T-helper 2 cell treated with Interferon-gamma antibody and Interleukin-4, amounts not matched to agents 5 μg/mL and 100 μg/mL, for 36 hours (primary cell): ENCODE data around the gene MIPOL1.
"Not testable (repeated sequence)": the region's sequence is repeated elsewhere in the genome, so short reads cannot be mapped to it uniquely, and the experiment has no call there.

Experiments
- DNase-seq: peaks from one replicate; pipeline ENCODE4 v3.0.0; 2021; ENCODE audit warnings: low spot score
- H3K27ac Mint-ChIP-seq: one replicate; pipeline ENCODE4 v1.8.0; 2021; ENCODE audit warnings: mild to moderate bottlenecking, mixed read lengths
- H3K27me3 Mint-ChIP-seq: one replicate; pipeline ENCODE4 v1.8.0; 2021; ENCODE audit warnings: low read depth, mixed read lengths
- H3K36me3 Mint-ChIP-seq: one replicate; pipeline ENCODE4 v1.8.0; 2021; ENCODE audit warnings: low read depth, mixed read lengths
- H3K4me1 Mint-ChIP-seq: one replicate; pipeline ENCODE4 v1.8.0; 2021; ENCODE audit warnings: low read depth, mixed read lengths
- H3K4me3 Mint-ChIP-seq: one replicate; pipeline ENCODE4 v1.8.0; 2022; ENCODE audit warnings: mild to moderate bottlenecking, moderate library complexity, mixed read lengths
- H3K9me3 Mint-ChIP-seq: one replicate; pipeline ENCODE4 v1.8.0; 2021; ENCODE audit warnings: mixed read lengths

The MIPOL1 gene, protein sequence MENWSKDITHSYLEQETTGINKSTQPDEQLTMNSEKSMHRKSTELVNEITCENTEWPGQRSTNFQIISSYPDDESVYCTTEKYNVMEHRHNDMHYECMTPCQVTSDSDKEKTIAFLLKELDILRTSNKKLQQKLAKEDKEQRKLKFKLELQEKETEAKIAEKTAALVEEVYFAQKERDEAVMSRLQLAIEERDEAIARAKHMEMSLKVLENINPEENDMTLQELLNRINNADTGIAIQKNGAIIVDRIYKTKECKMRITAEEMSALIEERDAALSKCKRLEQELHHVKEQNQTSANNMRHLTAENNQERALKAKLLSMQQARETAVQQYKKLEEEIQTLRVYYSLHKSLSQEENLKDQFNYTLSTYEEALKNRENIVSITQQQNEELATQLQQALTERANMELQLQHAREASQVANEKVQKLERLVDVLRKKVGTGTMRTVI

DNA sequence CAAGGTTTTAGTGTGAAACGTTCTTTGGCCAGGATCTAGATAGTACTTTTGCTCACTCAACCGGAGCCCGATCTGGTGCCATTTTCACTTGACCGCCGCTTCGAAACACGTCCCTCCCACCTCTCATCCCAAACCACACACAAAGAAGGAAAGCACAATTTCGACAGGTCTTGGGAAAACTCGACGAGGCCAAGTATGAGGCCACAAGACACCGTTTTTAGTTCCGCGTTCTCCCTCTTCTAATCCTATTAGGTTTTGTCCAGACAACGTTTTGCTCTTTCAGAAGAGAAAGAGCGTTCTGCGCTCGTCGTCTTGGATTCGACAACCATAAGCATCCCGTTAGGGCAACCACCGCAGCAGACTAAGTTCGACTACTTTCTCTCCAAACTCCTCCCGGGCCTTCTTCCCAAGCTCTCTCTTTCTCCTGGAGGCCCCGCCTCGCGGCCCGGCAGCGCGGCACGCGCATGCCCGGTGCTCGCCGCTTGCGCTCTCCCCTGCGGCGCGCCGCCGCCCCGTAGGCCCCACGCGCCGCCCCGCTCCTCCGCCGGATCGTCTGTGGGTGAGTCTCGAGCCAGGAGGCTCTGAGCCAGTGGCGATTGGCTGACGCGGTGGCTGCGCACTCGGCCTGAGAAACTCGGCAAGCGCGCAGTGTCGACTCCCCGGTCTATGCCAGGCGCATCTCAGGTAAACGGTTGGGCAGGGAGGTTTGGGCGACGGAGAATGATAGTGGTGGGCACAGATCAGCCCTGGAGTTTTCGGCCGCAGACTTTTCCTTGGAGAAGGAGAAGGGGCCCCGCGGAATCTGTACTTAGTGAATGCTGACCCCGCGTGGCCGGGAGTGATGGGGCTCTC is at the start of gene MIPOL1:
Gene MIPOL1 (plus strand): TSS at position 517 of the 852 bp plus-strand sequence. CDS start 49,952 bp downstream, outside the sequence.
- H3K36me3 Mint-ChIP-seq = no peaks in the 10 kb centered on the region
- H3K4me3 Mint-ChIP-seq = peak within 1 kb of the TSS; percentile 67
- H3K4me1 Mint-ChIP-seq = no peaks in the 10 kb centered on the region
- peak; percentile 4 for DNase-seq
- H3K27me3 Mint-ChIP-seq = peaks cover 16% of the 10 kb centered on the region
- H3K27ac Mint-ChIP-seq = no peak within 1 kb of the TSS
- H3K9me3 Mint-ChIP-seq = peaks cover 8% of the 10 kb centered on the region

DNA sequence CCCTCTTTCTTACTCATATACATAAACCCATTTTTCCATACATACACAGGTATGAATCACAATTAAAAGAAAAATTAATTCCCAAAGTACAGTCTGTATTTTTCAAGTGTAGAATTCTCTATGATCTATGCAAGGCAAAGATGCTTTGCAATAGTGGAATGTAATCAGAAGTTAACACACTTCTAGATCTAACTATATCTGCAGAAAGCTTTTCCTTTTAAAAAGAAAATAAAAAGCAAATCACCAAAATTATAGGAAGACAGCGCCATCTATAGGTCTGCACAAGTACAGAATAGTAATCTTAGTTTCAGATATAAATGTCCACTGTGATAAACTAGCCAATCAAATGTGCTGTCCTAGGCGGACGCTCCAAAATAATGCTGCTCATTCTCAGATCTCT is 47.3 kb upstream of the MIPOL1 start:
- Mint-ChIP-seq H3K27me3 (no peaks in the 10 kb centered on the region), H3K4me3 (no peak overlapping the region), H3K4me1 (no peaks in the 10 kb centered on the region), H3K36me3 (no peaks in the 10 kb centered on the region), H3K27ac (no peak overlapping the region), H3K9me3 (peaks cover 12% of the 10 kb centered on the region)
- no peak for DNase-seq

DNA sequence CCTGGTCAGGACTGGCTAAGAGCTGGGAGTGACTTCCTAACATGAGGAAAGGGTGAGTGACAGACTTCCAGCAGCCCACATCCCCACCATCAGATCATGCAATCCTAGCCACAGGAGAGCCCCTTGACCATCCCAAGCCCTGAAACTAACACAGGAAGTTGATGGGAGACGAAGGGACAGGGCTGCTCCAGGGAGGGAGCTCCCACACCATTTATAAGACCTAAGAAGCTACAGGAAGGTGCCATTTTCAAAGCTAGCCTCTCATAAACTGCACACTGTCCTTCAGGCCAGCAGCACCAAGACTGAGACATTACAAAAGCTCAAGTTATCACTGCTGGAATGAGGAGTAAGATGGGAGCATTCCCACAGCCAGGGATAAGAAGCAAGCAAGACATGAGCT is 44.7 kb upstream of the MIPOL1 start:
- DNase-seq = no peak
- Mint-ChIP-seq H3K9me3 (peaks cover 12% of the 10 kb centered on the region), H3K4me3 (no peak overlapping the region), H3K36me3 (no peaks in the 10 kb centered on the region), H3K27ac (no peak overlapping the region), H3K4me1 (no peaks in the 10 kb centered on the region), H3K27me3 (no peaks in the 10 kb centered on the region)

DNA sequence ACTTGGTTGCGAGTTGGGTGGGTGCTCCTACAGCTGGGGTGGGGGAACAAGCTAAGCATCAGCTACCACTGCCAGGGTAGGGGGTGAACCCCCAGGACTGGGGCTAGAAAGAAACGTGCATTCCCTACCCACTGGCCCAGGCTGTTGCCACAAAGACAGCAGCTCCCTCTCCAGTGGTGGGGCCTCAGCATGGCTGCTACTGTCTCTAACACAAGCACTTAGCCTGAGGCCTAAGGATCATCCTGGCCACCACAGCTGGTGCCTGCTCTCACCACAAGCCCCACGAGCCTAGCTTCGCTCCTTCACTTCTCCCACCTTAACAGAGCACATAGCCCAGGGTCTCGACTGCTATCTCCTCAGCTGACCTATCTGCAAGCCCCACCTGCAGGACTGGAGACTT is 44.3 kb upstream of the MIPOL1 start:
- DNase-seq = no peak
- no peak overlapping the region for H3K27ac Mint-ChIP-seq
- no peaks in the 10 kb centered on the region for H3K4me1 Mint-ChIP-seq
- no peak overlapping the region for H3K4me3 Mint-ChIP-seq
- H3K27me3 Mint-ChIP-seq = no peaks in the 10 kb centered on the region
- peaks cover 12% of the 10 kb centered on the region for H3K9me3 Mint-ChIP-seq
- no peaks in the 10 kb centered on the region for H3K36me3 Mint-ChIP-seq

- DNase-seq = no peak
- Mint-ChIP-seq H3K27ac (no peak overlapping the region), H3K4me3 (no peak overlapping the region), H3K36me3 (no peaks in the 10 kb centered on the region), H3K9me3 (peaks cover 16% of the 10 kb centered on the region), H3K27me3 (no peaks in the 10 kb centered on the region), H3K4me1 (no peaks in the 10 kb centered on the region)
These were observed 39.8 kb upstream of the MIPOL1 start for GRCh38 chr14:37157987-37158386.

GRCh38 chr14:37162307-37162706 is 35.4 kb upstream of the MIPOL1 start:
- not testable (repeated sequence) for H3K27me3 Mint-ChIP-seq, H3K4me1 Mint-ChIP-seq, DNase-seq, H3K4me3 Mint-ChIP-seq, H3K9me3 Mint-ChIP-seq, H3K36me3 Mint-ChIP-seq, H3K27ac Mint-ChIP-seq

GRCh38 chr14:37165794-37166193 is 31.9 kb upstream of the MIPOL1 start:
- Mint-ChIP-seq H3K27me3 (no peaks in the 10 kb centered on the region), H3K4me3 (no peak overlapping the region), H3K4me1 (no peaks in the 10 kb centered on the region), H3K36me3 (no peaks in the 10 kb centered on the region), H3K9me3 (peaks cover 6% of the 10 kb centered on the region), H3K27ac (no peak overlapping the region)
- DNase-seq = no peak

GRCh38 chr14:37167151-37168047 is 30.3 kb upstream of the MIPOL1 start:
- H3K36me3 Mint-ChIP-seq = no peaks in the 10 kb centered on the region
- no peak overlapping the region for H3K4me3 Mint-ChIP-seq
- peaks cover 9% of the 10 kb centered on the region for H3K27me3 Mint-ChIP-seq
- H3K27ac Mint-ChIP-seq = no peak overlapping the region
- H3K4me1 Mint-ChIP-seq = no peaks in the 10 kb centered on the region
- no peak for DNase-seq
- H3K9me3 Mint-ChIP-seq = no peaks in the 10 kb centered on the region

GRCh38 chr14:37168721-37169120 is 29.0 kb upstream of the MIPOL1 start:
- no peaks in the 10 kb centered on the region for H3K36me3 Mint-ChIP-seq
- H3K27ac Mint-ChIP-seq = no peak overlapping the region
- peaks cover 14% of the 10 kb centered on the region for H3K27me3 Mint-ChIP-seq
- no peak for DNase-seq
- no peaks in the 10 kb centered on the region for H3K4me1 Mint-ChIP-seq
- H3K9me3 Mint-ChIP-seq = no peaks in the 10 kb centered on the region
- no peak overlapping the region for H3K4me3 Mint-ChIP-seq

GRCh38 chr14:37170237-37170636 is 27.5 kb upstream of the MIPOL1 start:
- Mint-ChIP-seq H3K27me3 (peaks cover 16% of the 10 kb centered on the region), H3K36me3 (no peaks in the 10 kb centered on the region), H3K4me3 (no peak overlapping the region), H3K9me3 (no peaks in the 10 kb centered on the region), H3K4me1 (no peaks in the 10 kb centered on the region), H3K27ac (no peak overlapping the region)
- no peak for DNase-seq

GRCh38 chr14:37170993-37171392 is 26.7 kb upstream of the MIPOL1 start:
- H3K4me3 Mint-ChIP-seq = no peak overlapping the region
- no peaks in the 10 kb centered on the region for H3K4me1 Mint-ChIP-seq
- H3K27me3 Mint-ChIP-seq = peaks cover 16% of the 10 kb centered on the region
- H3K36me3 Mint-ChIP-seq = no peaks in the 10 kb centered on the region
- DNase-seq = no peak
- no peaks in the 10 kb centered on the region for H3K9me3 Mint-ChIP-seq
- no peak overlapping the region for H3K27ac Mint-ChIP-seq

DNA sequence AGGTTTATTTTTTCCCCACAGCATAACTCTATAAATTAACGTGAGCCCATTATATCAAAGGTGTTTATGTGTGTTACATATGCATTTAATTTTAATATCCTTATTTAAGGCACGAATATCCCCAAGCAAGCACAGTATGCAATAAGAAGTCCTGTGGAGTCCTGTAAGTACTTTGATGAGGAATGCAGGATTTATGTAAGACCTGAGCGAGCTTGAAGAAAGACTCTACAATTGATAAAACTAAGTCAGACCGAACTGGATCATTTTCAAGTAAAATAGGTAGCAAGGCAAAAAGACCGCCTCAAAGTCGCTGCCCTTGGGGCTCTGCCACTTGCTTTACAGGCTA is 26.1 kb upstream of the MIPOL1 start:
- H3K27ac Mint-ChIP-seq = no peak overlapping the region

DNA sequence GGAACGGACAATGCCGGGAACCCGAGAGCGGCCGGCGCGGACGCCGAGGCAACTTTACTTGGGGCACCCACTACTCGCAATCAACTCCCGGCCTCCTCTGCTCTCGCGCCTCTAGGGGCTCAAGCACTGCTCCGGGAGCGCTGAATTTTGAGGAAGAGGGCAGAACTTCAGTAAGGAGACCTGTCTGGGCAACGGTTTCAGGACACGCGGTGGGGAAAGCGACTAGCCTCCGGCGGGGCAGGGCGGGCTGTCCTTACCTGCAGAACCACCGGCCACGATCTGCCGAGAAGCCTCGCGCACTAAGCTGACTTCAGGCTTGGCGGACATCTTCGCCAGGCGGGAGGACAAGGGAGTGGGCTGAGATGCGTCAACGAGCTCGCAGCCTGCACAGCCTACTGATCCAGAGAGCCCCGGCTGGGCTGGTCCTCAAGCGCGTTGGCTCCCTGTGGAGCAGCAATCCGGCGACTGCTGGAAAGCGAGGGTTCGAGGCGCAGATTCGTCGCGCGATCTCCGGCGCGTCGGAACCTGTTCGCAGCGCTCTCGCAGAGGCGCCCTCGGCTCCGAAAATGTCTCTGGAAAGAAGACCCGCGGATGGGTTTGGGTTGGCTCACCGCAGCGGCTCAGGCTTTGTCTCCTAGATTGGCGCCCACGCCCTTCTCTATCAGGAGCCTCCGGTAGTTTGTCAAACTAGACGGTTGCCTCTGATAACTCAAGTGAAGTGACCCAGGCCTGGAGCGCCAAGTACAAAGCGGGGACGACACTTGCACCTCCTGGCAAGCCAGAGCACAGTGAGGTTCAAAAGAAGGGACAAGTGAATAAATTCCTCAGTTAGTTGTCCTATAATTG is 25.5 kb upstream of the MIPOL1 start, which contains the start of gene SLC25A21:
Gene SLC25A21 (minus strand): TSS at position 583 of the 846 bp plus-strand sequence.
- H3K4me3 Mint-ChIP-seq = peak within 1 kb of the TSS; percentile 18
- DNase-seq = no peak
- H3K27me3 Mint-ChIP-seq = peaks cover 16% of the 10 kb centered on the region

More for the DNA sequence above, 26.1 kb upstream of the MIPOL1 start:
- no peak for DNase-seq
- Mint-ChIP-seq H3K36me3 (no peaks in the 10 kb centered on the region), H3K9me3 (peaks cover under 1% of the 10 kb centered on the region), H3K4me3 (no peak overlapping the region), H3K4me1 (no peaks in the 10 kb centered on the region), H3K27me3 (peaks cover 16% of the 10 kb centered on the region)

More for the DNA sequence above, 25.5 kb upstream of the MIPOL1 start, which contains the start of gene SLC25A21:
- Mint-ChIP-seq H3K4me1 (no peaks in the 10 kb centered on the region), H3K36me3 (no peaks in the 10 kb centered on the region), H3K9me3 (peaks cover 4% of the 10 kb centered on the region), H3K27ac (no peak within 1 kb of the TSS)
